Ectodermal cell (in vitro differentiated cells): Measurements from ENCODE around the gene CEP85.

Experiments used
- H3K27ac ChIP-seq: 2 replicates; pipeline ENCODE4 v1.7.0; 2013; ENCODE audit warnings: mild to moderate bottlenecking, low read depth, low read length; ENCODE audit not compliant: insufficient read depth, poor library complexity, severe bottlenecking
- H3K27me3 ChIP-seq: 2 replicates; pipeline ENCODE4 v1.7.0; 2013; ENCODE audit warnings: mild to moderate bottlenecking, low read length; ENCODE audit not compliant: insufficient read depth, control insufficient read depth, poor library complexity, severe bottlenecking
- H3K36me3 ChIP-seq: one replicate; pipeline ENCODE4 v1.7.0; 2013; ENCODE audit warnings: low read length; ENCODE audit not compliant: control insufficient read depth, insufficient read depth
- H3K4me1 ChIP-seq: one replicate; pipeline ENCODE4 v1.7.0; 2013; ENCODE audit warnings: low read length; ENCODE audit not compliant: control insufficient read depth, insufficient read depth
- H3K4me3 ChIP-seq: 2 replicates; pipeline ENCODE4 v1.7.0; 2013; ENCODE audit warnings: low read depth, low read length, control low read depth; ENCODE audit not compliant: insufficient read depth
- H3K9me3 ChIP-seq: 2 replicates; pipeline ENCODE4 v1.7.0; 2013; ENCODE audit warnings: mild to moderate bottlenecking, low read length, moderate library complexity; ENCODE audit not compliant: control insufficient read depth
- WGBS, 2 experiments: methylation state at CpG; one replicate each; pipeline ENCODE4 v1.1.7; 2013; ENCODE audit warnings: missing lambda C conversion rate in 2 of 2; 5-methylcytosine and 5-hydroxymethylcytosine counted together

CEP85 gene

DNA sequence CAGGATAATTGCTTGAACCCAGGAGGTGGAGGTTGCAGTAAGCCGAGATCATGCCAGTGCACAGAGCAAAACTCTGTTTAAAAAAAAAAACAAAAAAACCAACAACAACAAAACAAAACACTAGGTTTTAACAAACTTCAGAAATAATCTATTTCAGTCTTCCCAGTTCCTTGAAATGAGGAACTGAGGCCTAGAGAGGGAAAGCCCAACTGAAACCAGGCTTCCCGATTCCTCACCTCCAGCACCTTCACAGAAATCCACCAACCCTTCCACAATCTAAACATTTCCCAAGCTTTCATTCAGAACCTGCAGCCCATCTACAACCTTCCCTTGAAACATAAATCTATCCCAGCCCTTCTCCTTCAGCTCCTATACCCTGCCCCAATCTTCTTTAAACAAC, 83.1 kb downstream of the CEP85 start:
- WGBS, 2 experiments, result 85 to 96% methylated on average over 2 of the region's 2 CpGs
- H3K27me3 ChIP-seq, result no peaks in the 10 kb centered on the region
- H3K4me3 ChIP-seq, result no peak overlapping the region
- no peak overlapping the region for H3K27ac ChIP-seq
- no peaks in the 10 kb centered on the region for H3K36me3 ChIP-seq
- peaks cover 7% of the 10 kb centered on the region for H3K4me1 ChIP-seq
- H3K9me3 ChIP-seq, result no peaks in the 10 kb centered on the region

DNA sequence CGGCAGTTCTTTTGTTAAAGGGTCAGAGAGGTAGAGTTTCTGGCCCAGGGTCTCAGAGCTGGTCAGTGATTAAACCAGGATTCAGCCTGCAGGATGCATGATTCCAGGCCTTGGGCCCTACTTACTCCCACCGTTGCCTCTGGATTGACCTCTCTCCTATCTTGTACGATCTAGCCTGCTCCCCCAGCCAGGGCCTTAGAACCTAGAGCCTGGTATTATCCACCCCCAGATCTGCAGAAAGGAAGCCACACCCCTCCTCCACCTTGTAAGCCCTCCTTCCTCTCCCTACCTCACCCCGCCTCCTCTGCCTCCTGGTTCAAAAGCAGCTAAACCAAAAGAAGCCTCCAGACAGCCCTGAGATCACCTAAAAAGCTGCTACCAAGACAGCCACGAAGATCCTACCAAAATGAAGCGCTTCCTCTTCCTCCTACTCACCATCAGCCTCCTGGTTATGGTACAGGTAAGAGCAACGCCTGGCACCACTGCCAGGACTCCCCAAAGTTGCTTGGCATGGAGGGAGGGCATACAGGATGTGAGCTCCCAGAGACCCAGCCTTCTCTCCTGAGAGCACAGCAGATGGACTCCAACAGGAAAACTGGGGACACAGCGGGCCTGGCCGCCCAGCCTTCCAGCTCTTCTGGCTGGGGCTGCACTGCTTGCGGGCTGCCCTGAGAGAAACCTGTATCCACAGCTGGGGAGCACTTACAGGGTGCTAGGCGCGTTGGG, 83.8 kb downstream of the CEP85 start, which contains the start of gene CD52:
CD52 (plus strand) TSS at position 347 of the 726 bp plus-strand sequence; CDS start at position 407, 60 bp downstream.
- H3K9me3 ChIP-seq, result no peaks in the 10 kb centered on the region
- no peaks in the 10 kb centered on the region for H3K27me3 ChIP-seq
- H3K4me1 ChIP-seq, result peaks cover 7% of the 10 kb centered on the region
- H3K4me3 ChIP-seq, result no peak within 1 kb of the TSS
- no peaks in the 10 kb centered on the region for H3K36me3 ChIP-seq
- no peak within 1 kb of the TSS for H3K27ac ChIP-seq
- WGBS, 2 experiments, result 78% methylated on average over 12 of the region's 12 CpGs

DNA sequence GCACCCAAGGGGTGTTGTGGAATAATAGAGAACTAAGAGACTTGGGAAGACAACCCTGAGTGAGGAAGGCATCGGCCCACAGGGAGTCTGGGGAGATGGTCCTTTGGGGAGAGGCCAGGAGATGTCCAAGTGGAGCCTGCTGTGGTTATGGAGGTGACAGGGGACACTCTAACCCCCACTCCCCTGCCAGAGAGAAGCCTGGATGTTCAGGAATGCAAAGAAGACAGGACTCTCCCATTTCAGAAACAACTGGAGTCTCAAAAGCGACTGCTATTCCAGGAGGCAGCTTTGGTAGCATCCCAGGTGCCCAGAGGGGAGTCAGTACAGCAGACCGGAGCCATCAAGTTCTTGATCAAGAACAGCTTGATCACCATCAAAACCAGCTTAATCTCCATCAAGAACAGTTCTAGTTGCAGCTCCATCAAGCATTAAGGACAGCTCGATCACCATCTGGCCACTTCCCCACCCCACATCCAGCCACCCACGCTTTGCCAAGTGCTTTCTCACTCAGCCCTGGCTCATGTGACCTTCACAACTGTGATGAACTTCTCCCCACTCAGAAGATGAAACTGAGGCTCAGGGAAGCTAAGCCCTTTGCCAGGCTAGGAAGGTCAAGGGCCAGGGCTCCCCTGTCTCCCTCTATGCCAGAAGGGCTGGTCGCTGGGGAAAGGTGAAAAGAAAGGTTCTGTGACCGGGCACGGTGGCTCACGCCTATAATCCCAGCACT, 84.5 kb downstream of the CEP85 start:
- peaks cover 7% of the 10 kb centered on the region for H3K4me1 ChIP-seq
- H3K4me3 ChIP-seq, result no peak overlapping the region
- H3K9me3 ChIP-seq, result no peaks in the 10 kb centered on the region
- no peaks in the 10 kb centered on the region for H3K36me3 ChIP-seq
- no peak overlapping the region for H3K27ac ChIP-seq
- 89 to 94% methylated on average over 9 of the region's 9 CpGs for WGBS, 2 experiments
- H3K27me3 ChIP-seq, result no peaks in the 10 kb centered on the region

DNA sequence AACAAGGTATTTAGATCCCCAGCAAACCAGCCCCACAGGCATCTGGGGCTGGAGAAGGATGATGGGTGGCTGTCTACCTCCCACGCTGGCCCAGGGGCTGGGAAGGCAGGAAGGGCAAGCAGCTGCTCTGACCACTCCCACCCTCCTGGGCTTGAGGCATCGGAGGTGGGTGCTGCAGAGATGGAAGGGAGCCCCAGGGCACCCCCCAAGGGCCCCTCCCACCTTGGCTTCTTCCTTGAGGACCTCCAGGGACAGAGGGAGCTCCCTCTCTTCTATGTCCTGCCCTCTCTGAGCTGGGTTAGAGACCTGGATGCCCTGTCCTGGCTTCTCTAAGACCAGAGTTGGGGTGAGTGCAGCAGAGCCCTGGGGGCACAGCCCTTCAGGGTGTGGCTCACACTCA, 86.9 kb downstream of the CEP85 start:
- WGBS, 2 experiments, result 89 to 93% methylated on average over 2 of the region's 2 CpGs
- Histone ChIP-seq H3K4me1 (peaks cover 7% of the 10 kb centered on the region), H3K27me3 (no peaks in the 10 kb centered on the region), H3K27ac (no peak overlapping the region), H3K36me3 (peaks cover 4% of the 10 kb centered on the region), H3K9me3 (no peaks in the 10 kb centered on the region), H3K4me3 (no peak overlapping the region)

DNA sequence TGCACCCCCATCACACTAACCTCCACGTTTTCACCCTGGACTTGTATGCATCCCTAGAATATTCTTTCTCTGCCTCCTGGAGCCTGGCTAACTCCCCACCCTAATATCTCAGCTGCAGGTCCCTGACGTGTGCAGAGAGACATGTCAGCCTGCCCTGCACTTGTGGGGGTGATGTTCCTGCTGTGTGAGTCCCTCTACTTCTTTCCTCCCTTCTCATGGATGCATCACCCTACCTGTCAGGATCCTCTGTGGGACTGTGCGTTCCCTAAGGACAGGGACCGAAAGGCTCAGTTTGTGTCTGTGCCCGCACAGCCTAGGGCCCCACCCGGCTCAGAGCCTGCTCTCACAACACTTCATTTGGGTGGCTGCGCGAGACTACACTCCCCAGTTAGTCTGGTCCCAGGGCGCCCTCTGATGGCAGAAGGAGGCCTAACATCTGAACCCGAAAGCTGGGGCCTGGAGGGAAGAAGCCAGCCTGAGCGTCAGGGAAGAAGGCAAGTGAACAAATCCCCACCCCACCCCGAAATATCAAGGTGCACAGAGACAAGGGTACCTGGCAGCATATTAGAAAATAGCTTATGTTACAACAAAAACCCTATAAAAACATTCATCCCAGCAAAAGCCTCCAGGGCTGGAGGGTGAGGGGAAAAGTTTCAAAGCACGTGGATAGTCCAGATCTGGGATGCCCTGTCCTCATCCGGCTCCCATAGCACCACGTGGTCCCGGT, 87.5 kb downstream of the CEP85 start:
- H3K36me3 ChIP-seq, result peaks cover 4% of the 10 kb centered on the region
- 45 to 47% methylated on average over 15 to 16 of the region's 16 CpGs for WGBS, 2 experiments
- no peak overlapping the region for H3K27ac ChIP-seq
- no peaks in the 10 kb centered on the region for H3K9me3 ChIP-seq
- H3K4me3 ChIP-seq, result no peak overlapping the region
- H3K27me3 ChIP-seq, result no peaks in the 10 kb centered on the region
- peaks cover 7% of the 10 kb centered on the region for H3K4me1 ChIP-seq

DNA sequence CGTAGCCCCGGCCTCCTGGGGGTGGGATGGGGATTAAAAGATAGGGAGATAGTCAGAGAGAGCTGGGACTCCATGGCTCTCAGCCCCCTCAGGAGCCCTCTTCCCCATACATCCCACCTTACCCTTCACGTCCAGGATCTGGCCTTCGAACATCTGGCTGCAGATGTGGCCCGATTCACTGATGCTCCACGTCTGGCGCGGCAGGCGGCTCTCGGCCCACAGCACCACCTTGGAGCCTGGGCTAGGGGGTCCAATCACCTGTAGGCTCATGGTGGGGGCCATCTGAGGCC, 88.0 kb downstream of the CEP85 start:
- no peak overlapping the region for H3K27ac ChIP-seq
- H3K4me1 ChIP-seq, result peaks cover 7% of the 10 kb centered on the region
- peaks cover 4% of the 10 kb centered on the region for H3K36me3 ChIP-seq
- WGBS, 2 experiments, result 88 to 90% methylated on average over 10 of the region's 10 CpGs
- H3K9me3 ChIP-seq, result no peaks in the 10 kb centered on the region
- no peak overlapping the region for H3K4me3 ChIP-seq
- H3K27me3 ChIP-seq, result no peaks in the 10 kb centered on the region

DNA sequence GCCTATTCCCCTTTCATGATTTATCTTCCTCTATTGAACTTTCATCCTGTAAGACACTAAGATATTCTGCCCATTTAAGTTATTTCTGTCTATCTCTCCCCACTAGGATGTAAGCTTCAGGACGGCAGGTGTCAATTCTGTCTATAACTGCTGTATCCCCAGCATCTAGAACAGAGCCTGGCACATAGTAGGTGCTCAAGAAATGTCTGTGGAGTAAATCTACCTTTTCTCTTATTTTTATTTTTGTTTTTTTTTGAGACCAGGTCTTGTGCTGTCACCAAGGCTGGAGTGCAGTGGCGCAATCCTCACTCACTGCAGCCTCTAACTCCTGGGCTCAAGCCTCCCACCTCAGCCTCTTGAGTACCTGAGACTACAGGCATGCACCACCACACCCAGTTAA, 89.4 kb downstream of the CEP85 start:
- WGBS, 2 experiments, result 88 to 96% methylated on average over 2 of the region's 2 CpGs
- Histone ChIP-seq H3K27ac (no peak overlapping the region), H3K4me1 (no peaks in the 10 kb centered on the region), H3K4me3 (no peak overlapping the region), H3K9me3 (no peaks in the 10 kb centered on the region), H3K27me3 (no peaks in the 10 kb centered on the region), H3K36me3 (peaks cover 4% of the 10 kb centered on the region)

DNA sequence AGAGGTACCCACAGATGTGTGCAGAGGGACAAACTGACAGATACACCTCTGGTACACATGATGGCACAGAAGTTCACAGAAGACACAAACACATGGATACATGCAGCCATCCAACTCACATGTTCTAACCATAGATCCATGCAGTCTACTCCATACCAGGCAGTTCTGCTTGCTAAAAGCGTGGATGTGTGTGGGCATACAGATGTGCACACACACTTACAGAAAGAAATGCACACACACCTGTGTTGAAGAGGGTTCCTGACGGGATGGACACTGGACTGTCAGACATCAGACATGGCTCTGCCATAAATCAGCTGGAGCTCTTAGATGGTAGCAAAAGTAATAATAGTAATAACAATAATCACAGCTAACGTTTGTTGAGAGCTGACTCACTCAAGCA, 90.5 kb downstream of the CEP85 start:
- Histone ChIP-seq H3K27me3 (no peaks in the 10 kb centered on the region), H3K4me3 (no peak overlapping the region), H3K9me3 (no peaks in the 10 kb centered on the region), H3K27ac (no peak overlapping the region), H3K4me1 (no peaks in the 10 kb centered on the region), H3K36me3 (peaks cover 4% of the 10 kb centered on the region)
- 92 to 96% methylated on average over 3 of the region's 3 CpGs for WGBS, 2 experiments

DNA sequence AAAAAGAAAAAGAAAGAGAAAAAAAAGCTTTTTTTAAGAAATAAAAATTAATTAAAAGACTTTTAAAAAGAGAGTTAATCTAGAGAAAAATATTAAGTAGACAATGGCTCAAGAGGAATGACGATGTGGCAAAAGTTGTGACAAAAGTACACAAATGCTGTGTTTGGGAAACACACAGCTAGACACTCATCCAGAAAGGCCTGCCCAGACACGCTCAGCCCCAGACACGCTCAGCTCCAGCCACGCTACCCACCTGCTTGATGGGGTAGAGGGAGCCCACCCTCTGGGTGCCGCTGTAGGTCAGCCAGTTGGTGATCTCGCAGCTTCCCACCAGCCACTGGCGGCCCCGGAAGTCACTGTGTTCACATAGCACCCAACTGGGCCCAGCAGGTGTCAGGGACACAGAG, 94.0 kb downstream of the CEP85 start:
- no peak overlapping the region for H3K27ac ChIP-seq
- H3K4me1 ChIP-seq, result no peaks in the 10 kb centered on the region
- no peak overlapping the region for H3K4me3 ChIP-seq
- no peaks in the 10 kb centered on the region for H3K27me3 ChIP-seq
- H3K9me3 ChIP-seq, result no peaks in the 10 kb centered on the region
- peaks cover 4% of the 10 kb centered on the region for H3K36me3 ChIP-seq
- WGBS, 2 experiments, result 81 to 86% methylated on average over 8 of the region's 8 CpGs
